NB4 (cell line): Measurements from ENCODE around the gene ANKRD34A.

Experiments
- MYC ChIP-seq: IDR thresholded peaks from 2 replicates; pipeline ENCODE4 v1.6.1; 2011; ENCODE audit warnings: low read depth, low read length
- POLR2A ChIP-seq: IDR thresholded peaks from 2 replicates; pipeline ENCODE4 v1.6.1; 2011; ENCODE audit warnings: mild to moderate bottlenecking; ENCODE audit not compliant: insufficient read length; ENCODE audit errors: extremely low read depth
- TF ChIP-seq, protein P1 (sequence below): IDR thresholded peaks from 2 replicates; pipeline ENCODE4 v1.6.1; 2011; ENCODE audit warnings: low read depth, low read length
- TF ChIP-seq, protein P2 (sequence below): IDR thresholded peaks from one replicate; pipeline ENCODE4 v1.5.1; 2012; ENCODE audit warnings: low read depth, low read length

DNA sequence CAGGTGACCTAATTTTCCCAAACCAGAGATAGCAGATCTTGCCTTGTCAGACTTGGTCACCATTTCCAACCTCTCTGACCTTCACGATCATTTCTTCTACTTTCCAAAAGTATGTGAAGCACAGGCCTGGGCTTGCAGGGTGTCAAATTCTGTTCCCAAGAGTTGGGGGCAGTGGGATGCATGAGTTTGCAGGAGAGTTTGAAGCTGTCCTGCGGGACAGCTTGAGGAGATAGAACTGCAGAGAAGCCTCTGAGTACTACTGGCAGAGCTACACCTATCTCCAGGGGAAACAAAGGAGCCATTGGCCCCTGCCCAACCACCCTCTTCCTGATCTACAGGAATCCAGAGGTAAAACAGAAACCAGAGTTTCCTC, 20.7 kb upstream of the ANKRD34A start:
- TF ChIP-seq, protein P1, sequence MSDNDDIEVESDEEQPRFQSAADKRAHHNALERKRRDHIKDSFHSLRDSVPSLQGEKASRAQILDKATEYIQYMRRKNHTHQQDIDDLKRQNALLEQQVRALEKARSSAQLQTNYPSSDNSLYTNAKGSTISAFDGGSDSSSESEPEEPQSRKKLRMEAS = no peak
- TF ChIP-seq, protein P2, sequence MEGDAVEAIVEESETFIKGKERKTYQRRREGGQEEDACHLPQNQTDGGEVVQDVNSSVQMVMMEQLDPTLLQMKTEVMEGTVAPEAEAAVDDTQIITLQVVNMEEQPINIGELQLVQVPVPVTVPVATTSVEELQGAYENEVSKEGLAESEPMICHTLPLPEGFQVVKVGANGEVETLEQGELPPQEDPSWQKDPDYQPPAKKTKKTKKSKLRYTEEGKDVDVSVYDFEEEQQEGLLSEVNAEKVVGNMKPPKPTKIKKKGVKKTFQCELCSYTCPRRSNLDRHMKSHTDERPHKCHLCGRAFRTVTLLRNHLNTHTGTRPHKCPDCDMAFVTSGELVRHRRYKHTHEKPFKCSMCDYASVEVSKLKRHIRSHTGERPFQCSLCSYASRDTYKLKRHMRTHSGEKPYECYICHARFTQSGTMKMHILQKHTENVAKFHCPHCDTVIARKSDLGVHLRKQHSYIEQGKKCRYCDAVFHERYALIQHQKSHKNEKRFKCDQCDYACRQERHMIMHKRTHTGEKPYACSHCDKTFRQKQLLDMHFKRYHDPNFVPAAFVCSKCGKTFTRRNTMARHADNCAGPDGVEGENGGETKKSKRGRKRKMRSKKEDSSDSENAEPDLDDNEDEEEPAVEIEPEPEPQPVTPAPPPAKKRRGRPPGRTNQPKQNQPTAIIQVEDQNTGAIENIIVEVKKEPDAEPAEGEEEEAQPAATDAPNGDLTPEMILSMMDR = no peak
- TF ChIP-seq POLR2A (no peak), MYC (no peak)
